ENCODE data around the gene FCAMR.

The FCAMR gene

GRCh38 chr1:207014728-207015127 lies 44.5 kb upstream of the FCAMR start:
- DNase-seq (ENCODE audit: low read depth) = no peak
- no peak overlapping the region for H3K4me3 ChIP-seq (ENCODE audit: low read length)
- TF ChIP-seq, protein P1, sequence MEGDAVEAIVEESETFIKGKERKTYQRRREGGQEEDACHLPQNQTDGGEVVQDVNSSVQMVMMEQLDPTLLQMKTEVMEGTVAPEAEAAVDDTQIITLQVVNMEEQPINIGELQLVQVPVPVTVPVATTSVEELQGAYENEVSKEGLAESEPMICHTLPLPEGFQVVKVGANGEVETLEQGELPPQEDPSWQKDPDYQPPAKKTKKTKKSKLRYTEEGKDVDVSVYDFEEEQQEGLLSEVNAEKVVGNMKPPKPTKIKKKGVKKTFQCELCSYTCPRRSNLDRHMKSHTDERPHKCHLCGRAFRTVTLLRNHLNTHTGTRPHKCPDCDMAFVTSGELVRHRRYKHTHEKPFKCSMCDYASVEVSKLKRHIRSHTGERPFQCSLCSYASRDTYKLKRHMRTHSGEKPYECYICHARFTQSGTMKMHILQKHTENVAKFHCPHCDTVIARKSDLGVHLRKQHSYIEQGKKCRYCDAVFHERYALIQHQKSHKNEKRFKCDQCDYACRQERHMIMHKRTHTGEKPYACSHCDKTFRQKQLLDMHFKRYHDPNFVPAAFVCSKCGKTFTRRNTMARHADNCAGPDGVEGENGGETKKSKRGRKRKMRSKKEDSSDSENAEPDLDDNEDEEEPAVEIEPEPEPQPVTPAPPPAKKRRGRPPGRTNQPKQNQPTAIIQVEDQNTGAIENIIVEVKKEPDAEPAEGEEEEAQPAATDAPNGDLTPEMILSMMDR (conservative IDR thresholded peaks at IDR 0.05; ENCODE audit: low read depth, low read length) = no peak

- no peak overlapping the region for H3K4me3 ChIP-seq (ENCODE audit: low read length)
- TF ChIP-seq, protein P1 (conservative IDR thresholded peaks at IDR 0.05; ENCODE audit: low read depth, low read length) = no peak
- DNase-seq (ENCODE audit: low read depth) = no peak
These were observed 43.2 kb upstream of the FCAMR start for GRCh38 chr1:207013321-207014085.

- H3K4me3 ChIP-seq (ENCODE audit: low read length) = no peak overlapping the region
- TF ChIP-seq, protein P1 (conservative IDR thresholded peaks at IDR 0.05; ENCODE audit: low read depth, low read length) = no peak
- no peak for DNase-seq (ENCODE audit: low read depth)
These were observed 40.5 kb upstream of the FCAMR start for GRCh38 chr1:207010726-207011125.

DNA sequence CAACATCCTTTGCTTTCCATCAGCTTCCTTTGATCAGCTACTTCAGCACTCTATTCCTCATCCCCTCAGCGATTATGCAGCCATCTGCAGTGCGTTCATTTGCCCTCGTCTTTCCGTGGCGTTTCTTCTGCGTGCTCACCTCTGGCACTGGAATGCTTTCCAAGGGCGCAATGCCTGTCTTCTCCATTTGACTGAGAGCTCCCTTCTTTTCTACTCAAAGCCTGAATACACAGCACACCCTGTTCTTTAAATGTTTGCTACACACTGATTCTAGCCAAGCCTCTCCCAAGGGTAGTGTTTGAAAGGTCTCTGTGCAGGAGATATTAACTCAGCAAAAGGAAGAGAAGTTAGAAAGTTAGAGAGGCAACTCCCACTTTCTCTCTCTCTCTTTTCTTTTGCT lies 39.7 kb upstream of the FCAMR start:
- DNase-seq (ENCODE audit: low read depth) = no peak
- TF ChIP-seq, protein P1 (conservative IDR thresholded peaks at IDR 0.05; ENCODE audit: low read depth, low read length) = no peak
- H3K4me3 ChIP-seq (ENCODE audit: low read length) = no peak overlapping the region

DNA sequence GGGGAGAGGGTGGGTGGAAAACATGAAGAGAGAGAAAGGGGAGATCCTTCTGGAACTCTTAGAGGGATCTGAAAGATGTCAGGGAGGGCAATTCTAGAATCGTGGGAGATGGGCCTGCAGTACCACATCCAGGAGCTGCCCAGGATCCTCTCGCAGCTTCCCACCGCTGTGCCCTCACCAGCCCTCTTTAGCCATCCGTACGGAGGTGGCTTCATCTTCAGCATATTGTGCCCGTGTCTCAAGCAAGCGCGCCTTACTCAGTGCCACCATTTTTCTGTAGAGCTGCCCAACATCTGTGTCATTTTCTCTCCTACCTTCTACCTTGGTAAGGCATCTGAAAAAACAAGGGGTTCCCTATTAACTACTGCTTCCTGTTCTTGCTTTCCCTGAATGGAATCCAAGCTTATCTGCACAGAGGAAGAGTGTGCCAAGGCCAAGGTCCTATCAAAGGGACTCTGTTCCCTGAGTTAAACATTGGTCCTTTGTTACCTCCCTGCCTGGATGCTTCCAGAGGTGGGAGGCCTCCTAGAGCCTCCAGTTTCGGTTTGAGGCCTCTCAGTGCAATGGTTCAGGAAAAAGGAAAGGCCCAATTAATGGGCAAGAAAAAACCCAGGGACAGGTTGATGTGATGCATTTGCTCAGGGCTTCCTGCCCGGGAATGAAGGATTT lies 39.1 kb upstream of the FCAMR start:
- no peak overlapping the region for H3K4me3 ChIP-seq (ENCODE audit: low read length)
- no peak for DNase-seq (ENCODE audit: low read depth)
- TF ChIP-seq, protein P1 (conservative IDR thresholded peaks at IDR 0.05; ENCODE audit: low read depth, low read length) = no peak

GRCh38 chr1:207007352-207008033 lies 37.2 kb upstream of the FCAMR start:
- peak; percentile 99 for DNase-seq (ENCODE audit: low read depth)
- TF ChIP-seq, protein P1 (conservative IDR thresholded peaks at IDR 0.05; ENCODE audit: low read depth, low read length) = no peak
- H3K4me3 ChIP-seq (ENCODE audit: low read length) = no peak overlapping the region
